K562 (cell line): ENCODE data around the gene ARHGEF35. TPM values are rescaled to one million over a fixed set of nuclear protein-coding genes. Genes with fewer than 3 reads are reported as not detected.

Source experiments
- BHLHE40 ChIP-seq: IDR thresholded peaks from 2 replicates; pipeline ENCODE4 v1.6.1; 2011; ENCODE audit warnings: low read length, improper control_type of control experiment
- ZBTB7A ChIP-seq: IDR thresholded peaks from 2 replicates; pipeline ENCODE4 v1.6.1; 2011; ENCODE audit warnings: low read depth, mild to moderate bottlenecking, low read length, moderate library complexity, borderline replicate concordance; ENCODE audit not compliant: control insufficient read depth
- polyA plus RNA-seq, 8 experiments: library from polyadenylated mRNA; depleted of rRNA in 4 of 8; stranded (reverse) in 5 of 8; unstranded in 3 of 8; fragments of >200 nt; fragmentation: Nextera tagmentation in 2 of 8; fragmentation: Illumina TruSeq in 1 of 8; extraction: Ambion mirVana in 2 of 8; extraction: Trizol in 1 of 8; gene quantifications; 2 replicates each; pipeline versions ENCODE4 v1.2.1 to v1.2.3, GENCODE V29; 2011 to 2014; ENCODE audit warnings: inconsistent platforms in 1 of 8, missing spikeins in 1 of 8
- total RNA-seq, 7 experiments: library from RNA; depleted of rRNA in 6 of 7; stranded (reverse); fragments of >200 nt in 6 of 7; fragmentation: Illumina TruSeq in 2 of 7; extraction: Trizol in 2 of 7; gene quantifications; 2 replicates each; pipeline versions ENCODE4 v1.2.1 to v1.2.3, GENCODE V29; 2011 to 2021; ENCODE audit warnings: low replicate concordance in 1 of 7

The ARHGEF35 gene
- total and polyA plus RNA-seq, 9 of the 15 experiments (the other 6 are each of a cell fraction or from before 2014, with no cell fraction given): 0.16 to 0.59 (median 0.35) TPM; not detected in 3

DNA sequence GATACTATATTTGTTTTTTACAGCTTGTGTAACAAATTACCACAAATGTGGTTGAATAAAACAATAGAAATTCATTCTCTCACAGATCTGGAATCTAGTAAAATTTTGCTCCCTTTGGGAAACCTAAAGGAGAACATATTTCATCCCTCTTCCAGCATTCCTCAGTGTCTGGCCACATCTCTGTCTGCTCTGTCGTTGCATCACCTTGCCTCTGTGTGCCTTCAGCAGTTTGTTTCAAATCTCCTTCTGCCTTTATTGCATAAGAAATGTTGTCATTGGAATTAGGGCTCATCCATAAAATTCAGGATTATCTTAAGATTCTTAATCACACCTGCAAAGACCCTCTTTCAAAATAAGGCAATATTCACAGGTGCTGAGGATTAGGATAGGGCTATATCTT lies 58.1 kb downstream of the ARHGEF35 start (continued):
- TF ChIP-seq ZBTB7A: no peak
- TF ChIP-seq BHLHE40: no peak
- TF ChIP-seq, all 486 proteins: peak for 2

Other genes with a start within 250 kb of the ARHGEF35 start
Only the 7 nearest of the 14 such genes appear.
- gene OR2A12, start 109.6 kb downstream of the ARHGEF35 start, total RNA-seq (2014; rRNA removed): not detected in 2 replicates
- not detected in 2 replicates for gene OR2A12, start 109.6 kb downstream of the ARHGEF35 start, total RNA-seq (2014; rRNA removed; fragmentation: Illumina TruSeq; extraction: Trizol)
- not detected in 2 replicates for gene OR2A12, start 109.6 kb downstream of the ARHGEF35 start, total RNA-seq (2015; rRNA removed; fragmentation: Illumina TruSeq; extraction: Trizol)
- gene OR2A12, start 109.6 kb downstream of the ARHGEF35 start, total RNA-seq (2021): not detected in 2 replicates
- not detected in 2 replicates for gene OR2A12, start 109.6 kb downstream of the ARHGEF35 start, polyA plus RNA-seq (2011; rRNA removed)
- not detected in 2 replicates for gene OR2A12, start 109.6 kb downstream of the ARHGEF35 start, polyA plus RNA-seq (2014; fragmentation: Illumina TruSeq; extraction: Trizol)
- not detected for gene OR2A12, start 109.6 kb downstream of the ARHGEF35 start, polyA plus RNA-seq (2014; fragmentation: Nextera tagmentation; extraction: Ambion mirVana)
- not detected in 2 replicates for gene OR2A12, start 109.6 kb downstream of the ARHGEF35 start, polyA plus RNA-seq (2014; rRNA removed)
- gene OR2A2, start 86.2 kb downstream of the ARHGEF35 start, total RNA-seq (2014; rRNA removed): not detected in 2 replicates
- gene OR2A2, start 86.2 kb downstream of the ARHGEF35 start, total RNA-seq (2014; rRNA removed; fragmentation: Illumina TruSeq; extraction: Trizol): not detected in 2 replicates
- gene OR2A2, start 86.2 kb downstream of the ARHGEF35 start, total RNA-seq (2015; rRNA removed; fragmentation: Illumina TruSeq; extraction: Trizol): not detected in 2 replicates
- gene OR2A2, start 86.2 kb downstream of the ARHGEF35 start, total RNA-seq (2021): not detected in 2 replicates
- gene OR2A2, start 86.2 kb downstream of the ARHGEF35 start, polyA plus RNA-seq (2011; rRNA removed): not detected in 2 replicates
- gene OR2A2, start 86.2 kb downstream of the ARHGEF35 start, polyA plus RNA-seq (2014; fragmentation: Illumina TruSeq; extraction: Trizol): not detected in 2 replicates
- gene OR2A2, start 86.2 kb downstream of the ARHGEF35 start, polyA plus RNA-seq (2014; fragmentation: Nextera tagmentation; extraction: Ambion mirVana): not detected
- gene OR2A2, start 86.2 kb downstream of the ARHGEF35 start, polyA plus RNA-seq (2014; rRNA removed): not detected in 2 replicates
- gene OR2A14, start 72.7 kb downstream of the ARHGEF35 start, total RNA-seq (2014; rRNA removed): not detected in 2 replicates
- not detected in 2 replicates for gene OR2A14, start 72.7 kb downstream of the ARHGEF35 start, total RNA-seq (2014; rRNA removed; fragmentation: Illumina TruSeq; extraction: Trizol)
- gene OR2A14, start 72.7 kb downstream of the ARHGEF35 start, total RNA-seq (2015; rRNA removed; fragmentation: Illumina TruSeq; extraction: Trizol): not detected in 2 replicates
- gene OR2A14, start 72.7 kb downstream of the ARHGEF35 start, total RNA-seq (2021): not detected in 2 replicates
- gene OR2A14, start 72.7 kb downstream of the ARHGEF35 start, polyA plus RNA-seq (2011; rRNA removed): not detected in 2 replicates
- not detected in 2 replicates for gene OR2A14, start 72.7 kb downstream of the ARHGEF35 start, polyA plus RNA-seq (2014; fragmentation: Illumina TruSeq; extraction: Trizol)
- not detected for gene OR2A14, start 72.7 kb downstream of the ARHGEF35 start, polyA plus RNA-seq (2014; fragmentation: Nextera tagmentation; extraction: Ambion mirVana)
- gene OR2A14, start 72.7 kb downstream of the ARHGEF35 start, polyA plus RNA-seq (2014; rRNA removed): not detected in 2 replicates
- gene CTAGE4, start 12.4 kb downstream of the ARHGEF35 start, total RNA-seq (2014; rRNA removed): not detected in 2 replicates
- gene CTAGE4, start 12.4 kb downstream of the ARHGEF35 start, total RNA-seq (2014; rRNA removed; fragmentation: Illumina TruSeq; extraction: Trizol): not detected in 2 replicates
- 0.04 TPM in 1 of 2 replicates, not detected in the other for gene CTAGE4, start 12.4 kb downstream of the ARHGEF35 start, total RNA-seq (2015; rRNA removed; fragmentation: Illumina TruSeq; extraction: Trizol)
- 0.07 TPM in 1 of 2 replicates, not detected in the other for gene CTAGE4, start 12.4 kb downstream of the ARHGEF35 start, total RNA-seq (2021)
- 0.08 and 0.17 TPM in 2 replicates for gene CTAGE4, start 12.4 kb downstream of the ARHGEF35 start, polyA plus RNA-seq (2011; rRNA removed)
- gene CTAGE4, start 12.4 kb downstream of the ARHGEF35 start, polyA plus RNA-seq (2014; fragmentation: Illumina TruSeq; extraction: Trizol): not detected in 2 replicates
- gene CTAGE4, start 12.4 kb downstream of the ARHGEF35 start, polyA plus RNA-seq (2014; fragmentation: Nextera tagmentation; extraction: Ambion mirVana): not detected
- gene CTAGE4, start 12.4 kb downstream of the ARHGEF35 start, polyA plus RNA-seq (2014; rRNA removed): 0.07 TPM in 1 of 2 replicates, not detected in the other
- not detected in 2 replicates for gene OR2A42, start 43.8 kb upstream of the ARHGEF35 start, total RNA-seq (2014; rRNA removed)
- not detected in 2 replicates for gene OR2A42, start 43.8 kb upstream of the ARHGEF35 start, total RNA-seq (2014; rRNA removed; fragmentation: Illumina TruSeq; extraction: Trizol)
- not detected in 2 replicates for gene OR2A42, start 43.8 kb upstream of the ARHGEF35 start, total RNA-seq (2015; rRNA removed; fragmentation: Illumina TruSeq; extraction: Trizol)
- gene OR2A42, start 43.8 kb upstream of the ARHGEF35 start, total RNA-seq (2021): not detected in 2 replicates
- gene OR2A42, start 43.8 kb upstream of the ARHGEF35 start, polyA plus RNA-seq (2011; rRNA removed): not detected in 2 replicates
- gene OR2A42, start 43.8 kb upstream of the ARHGEF35 start, polyA plus RNA-seq (2014; fragmentation: Illumina TruSeq; extraction: Trizol): not detected in 2 replicates
- not detected for gene OR2A42, start 43.8 kb upstream of the ARHGEF35 start, polyA plus RNA-seq (2014; fragmentation: Nextera tagmentation; extraction: Ambion mirVana)
- gene OR2A42, start 43.8 kb upstream of the ARHGEF35 start, polyA plus RNA-seq (2014; rRNA removed): not detected in 2 replicates
- not detected in 2 replicates for gene OR2A7, start 69.0 kb upstream of the ARHGEF35 start, total RNA-seq (2014; rRNA removed)
- not detected in 2 replicates for gene OR2A7, start 69.0 kb upstream of the ARHGEF35 start, total RNA-seq (2014; rRNA removed; fragmentation: Illumina TruSeq; extraction: Trizol)
- gene OR2A7, start 69.0 kb upstream of the ARHGEF35 start, total RNA-seq (2015; rRNA removed; fragmentation: Illumina TruSeq; extraction: Trizol): not detected in 2 replicates
- not detected in 2 replicates for gene OR2A7, start 69.0 kb upstream of the ARHGEF35 start, total RNA-seq (2021)
- gene OR2A7, start 69.0 kb upstream of the ARHGEF35 start, polyA plus RNA-seq (2011; rRNA removed): 0.06 and 0.08 TPM in 2 replicates
- gene OR2A7, start 69.0 kb upstream of the ARHGEF35 start, polyA plus RNA-seq (2014; fragmentation: Illumina TruSeq; extraction: Trizol): not detected in 2 replicates
- under 1 TPM; 0.03 to 0.10 TPM for gene OR2A7, start 69.0 kb upstream of the ARHGEF35 start, polyA plus RNA-seq (2014; fragmentation: Nextera tagmentation; extraction: Ambion mirVana)
- gene OR2A7, start 69.0 kb upstream of the ARHGEF35 start, polyA plus RNA-seq (2014; rRNA removed): not detected in 2 replicates
- not detected in 2 replicates for gene CTAGE8, start 73.5 kb upstream of the ARHGEF35 start, total RNA-seq (2014; rRNA removed)
- not detected in 2 replicates for gene CTAGE8, start 73.5 kb upstream of the ARHGEF35 start, total RNA-seq (2014; rRNA removed; fragmentation: Illumina TruSeq; extraction: Trizol)
- 0.04 TPM in 1 of 2 replicates, not detected in the other for gene CTAGE8, start 73.5 kb upstream of the ARHGEF35 start, total RNA-seq (2015; rRNA removed; fragmentation: Illumina TruSeq; extraction: Trizol)
- gene CTAGE8, start 73.5 kb upstream of the ARHGEF35 start, total RNA-seq (2021): 0.11 TPM in 1 of 2 replicates, not detected in the other
- gene CTAGE8, start 73.5 kb upstream of the ARHGEF35 start, polyA plus RNA-seq (2011; rRNA removed): 0.04 TPM in 1 of 2 replicates, not detected in the other
- not detected in 2 replicates for gene CTAGE8, start 73.5 kb upstream of the ARHGEF35 start, polyA plus RNA-seq (2014; fragmentation: Illumina TruSeq; extraction: Trizol)
- gene CTAGE8, start 73.5 kb upstream of the ARHGEF35 start, polyA plus RNA-seq (2014; fragmentation: Nextera tagmentation; extraction: Ambion mirVana): not detected
- not detected in 2 replicates for gene CTAGE8, start 73.5 kb upstream of the ARHGEF35 start, polyA plus RNA-seq (2014; rRNA removed)